ENCODE data around the gene SRRM3.
"Not testable (repeated sequence)": the region's sequence is repeated elsewhere in the genome, so short reads cannot be mapped to it uniquely, and the experiment has no call there.

Gene SRRM3

GRCh38 chr7:76292911-76293310 lies 91.2 kb downstream of the SRRM3 start:
- not testable (repeated sequence) for DNase-seq

- DNase-seq: no peak
Measured at GRCh38 chr7:76293407-76293901, 91.8 kb downstream of the SRRM3 start.

- DNase-seq: peak; percentile 42
Measured at GRCh38 chr7:76294344-76295024, 92.8 kb downstream of the SRRM3 start.

- no peak for DNase-seq
Measured at GRCh38 chr7:76296743-76297740, 95.3 kb downstream of the SRRM3 start.

GRCh38 chr7:76300166-76300731 lies 98.6 kb downstream of the SRRM3 start:
- DNase-seq: no peak

DNA sequence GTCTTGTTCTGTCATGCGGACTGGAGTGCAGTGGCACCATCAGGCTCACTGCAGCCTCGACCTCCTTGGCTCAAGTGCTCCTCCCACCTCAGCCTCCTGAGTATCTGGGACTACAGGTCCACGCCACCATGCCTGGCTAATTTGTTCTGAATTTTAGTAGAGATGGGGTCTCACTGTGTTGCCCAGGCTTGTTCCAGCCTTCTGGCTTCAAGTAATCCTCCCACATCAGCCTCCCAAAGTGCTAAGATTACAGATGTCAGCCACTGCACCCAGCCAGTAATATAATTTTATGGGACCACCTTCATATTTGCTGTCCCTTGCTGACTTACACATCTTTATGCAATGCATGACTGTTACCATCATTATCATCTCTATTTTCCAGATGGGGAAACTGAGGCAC lies 99.3 kb downstream of the SRRM3 start:
- no peak for DNase-seq

DNA sequence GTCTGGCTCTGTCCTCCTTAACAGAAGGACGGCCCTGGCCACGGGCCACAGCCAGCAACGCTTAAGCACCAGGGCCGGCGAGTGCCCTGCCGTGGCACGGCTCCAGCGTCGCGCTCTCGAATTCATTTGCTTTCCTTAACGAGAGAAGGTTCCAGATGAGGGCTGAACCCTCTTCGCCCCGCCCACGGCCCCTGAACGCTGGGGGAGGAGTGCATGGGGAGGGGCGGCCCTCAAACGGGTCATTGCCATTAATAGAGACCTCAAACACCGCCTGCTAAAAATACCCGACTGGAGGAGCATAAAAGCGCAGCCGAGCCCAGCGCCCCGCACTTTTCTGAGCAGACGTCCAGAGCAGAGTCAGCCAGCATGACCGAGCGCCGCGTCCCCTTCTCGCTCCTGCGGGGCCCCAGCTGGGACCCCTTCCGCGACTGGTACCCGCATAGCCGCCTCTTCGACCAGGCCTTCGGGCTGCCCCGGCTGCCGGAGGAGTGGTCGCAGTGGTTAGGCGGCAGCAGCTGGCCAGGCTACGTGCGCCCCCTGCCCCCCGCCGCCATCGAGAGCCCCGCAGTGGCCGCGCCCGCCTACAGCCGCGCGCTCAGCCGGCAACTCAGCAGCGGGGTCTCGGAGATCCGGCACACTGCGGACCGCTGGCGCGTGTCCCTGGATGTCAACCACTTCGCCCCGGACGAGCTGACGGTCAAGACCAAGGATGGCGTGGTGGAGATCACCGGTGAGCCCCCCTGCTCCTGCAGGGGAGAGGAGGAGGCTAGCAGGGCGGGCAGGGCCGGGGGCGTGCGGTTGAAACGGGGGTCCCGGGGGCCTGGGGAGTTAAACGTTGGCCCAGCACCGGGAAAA lies 100.9 kb downstream of the SRRM3 start, which contains the start of gene HSPB1:
Gene HSPB1, plus strand, starts transcription at position 327 of the 855 bp plus-strand sequence. Its CDS starts 40 bp downstream, at position 367.
- DNase-seq: no peak

DNA sequence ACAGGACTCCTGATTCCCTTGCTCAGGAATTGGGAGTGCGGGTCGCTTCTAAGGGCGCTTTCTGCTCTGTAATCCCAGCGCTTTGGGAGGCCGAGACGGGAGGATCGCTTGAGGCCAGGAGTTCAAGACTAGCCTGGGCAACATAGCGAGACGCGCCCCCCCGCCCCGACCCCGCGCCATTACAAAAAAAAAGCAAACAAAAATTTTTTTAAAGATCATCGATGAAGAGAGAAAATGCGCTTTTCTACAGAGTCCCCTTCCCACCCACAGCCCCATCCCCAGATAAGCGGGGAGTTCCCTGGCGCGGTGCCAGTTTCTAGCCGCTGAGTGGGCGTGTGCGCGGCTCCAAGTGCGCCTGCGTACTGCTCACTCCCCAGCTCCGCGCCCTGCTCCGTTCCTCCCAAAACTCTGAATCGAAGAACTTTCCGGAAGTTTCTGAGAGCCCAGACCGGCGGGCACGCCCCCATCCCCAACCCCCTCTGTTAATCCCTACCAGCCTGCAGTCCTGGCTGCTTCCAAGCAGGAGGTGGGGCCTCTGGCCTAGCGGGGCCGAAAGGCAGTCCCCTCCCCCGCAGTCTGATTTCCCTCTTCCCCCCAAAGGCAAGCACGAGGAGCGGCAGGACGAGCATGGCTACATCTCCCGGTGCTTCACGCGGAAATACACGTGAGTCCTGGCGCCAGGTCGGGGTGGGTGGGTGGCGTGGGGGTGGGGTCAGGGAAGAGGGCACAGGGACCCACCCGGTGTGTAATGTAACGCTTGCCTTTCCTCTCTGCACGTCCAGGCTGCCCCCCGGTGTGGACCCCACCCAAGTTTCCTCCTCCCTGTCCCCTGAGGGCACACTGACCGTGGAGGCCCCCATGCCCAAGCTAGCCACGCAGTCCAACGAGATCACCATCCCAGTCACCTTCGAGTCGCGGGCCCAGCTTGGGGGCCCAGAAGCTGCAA lies 101.8 kb downstream of the SRRM3 start:
- DNase-seq: no peak

DNA sequence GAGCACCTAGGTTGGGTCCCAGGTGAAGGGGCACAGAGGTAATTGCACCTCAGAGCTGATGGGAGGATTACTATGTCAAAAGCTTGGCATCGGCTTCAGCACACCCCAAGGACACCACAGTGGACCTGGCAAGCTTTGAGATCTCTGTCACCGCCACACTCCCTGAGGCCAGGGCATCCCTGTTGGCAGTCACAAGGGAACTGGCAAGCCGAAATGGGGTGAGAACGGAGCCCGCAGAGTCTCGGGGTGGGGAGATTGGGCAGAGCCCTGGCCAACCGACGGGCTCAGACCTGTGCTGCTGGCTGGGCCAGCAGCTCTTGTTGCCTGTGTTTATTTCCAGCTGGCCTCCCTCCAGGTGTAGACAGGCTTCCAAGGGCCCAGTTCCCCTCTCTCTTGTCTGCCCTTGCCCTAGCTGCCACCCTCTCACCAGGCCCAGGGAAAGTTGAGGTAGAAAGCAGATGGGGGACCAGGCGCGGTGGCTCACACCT lies 103.2 kb downstream of the SRRM3 start:
- DNase-seq: peak; percentile 19

DNA sequence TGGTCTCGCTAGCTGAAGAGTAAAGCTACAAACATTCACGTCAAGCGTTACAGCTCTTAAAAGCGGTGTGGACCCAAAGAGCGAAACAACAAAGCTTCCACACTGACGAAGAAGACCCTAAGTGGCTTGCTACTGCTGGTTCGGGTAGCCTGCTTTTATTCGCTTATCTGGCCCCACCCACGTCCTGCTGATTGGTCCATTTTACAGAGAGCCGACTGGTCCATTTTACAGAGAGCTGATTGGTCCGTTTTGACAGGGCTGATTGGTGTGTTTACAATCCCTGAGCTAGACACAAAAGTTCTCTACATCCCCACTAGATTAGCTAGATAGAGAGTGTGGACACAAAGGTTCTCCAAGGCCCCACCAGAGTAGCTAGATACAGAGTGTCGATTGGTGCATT lies 107.2 kb downstream of the SRRM3 start:
- DNase-seq: not testable (repeated sequence)

DNA sequence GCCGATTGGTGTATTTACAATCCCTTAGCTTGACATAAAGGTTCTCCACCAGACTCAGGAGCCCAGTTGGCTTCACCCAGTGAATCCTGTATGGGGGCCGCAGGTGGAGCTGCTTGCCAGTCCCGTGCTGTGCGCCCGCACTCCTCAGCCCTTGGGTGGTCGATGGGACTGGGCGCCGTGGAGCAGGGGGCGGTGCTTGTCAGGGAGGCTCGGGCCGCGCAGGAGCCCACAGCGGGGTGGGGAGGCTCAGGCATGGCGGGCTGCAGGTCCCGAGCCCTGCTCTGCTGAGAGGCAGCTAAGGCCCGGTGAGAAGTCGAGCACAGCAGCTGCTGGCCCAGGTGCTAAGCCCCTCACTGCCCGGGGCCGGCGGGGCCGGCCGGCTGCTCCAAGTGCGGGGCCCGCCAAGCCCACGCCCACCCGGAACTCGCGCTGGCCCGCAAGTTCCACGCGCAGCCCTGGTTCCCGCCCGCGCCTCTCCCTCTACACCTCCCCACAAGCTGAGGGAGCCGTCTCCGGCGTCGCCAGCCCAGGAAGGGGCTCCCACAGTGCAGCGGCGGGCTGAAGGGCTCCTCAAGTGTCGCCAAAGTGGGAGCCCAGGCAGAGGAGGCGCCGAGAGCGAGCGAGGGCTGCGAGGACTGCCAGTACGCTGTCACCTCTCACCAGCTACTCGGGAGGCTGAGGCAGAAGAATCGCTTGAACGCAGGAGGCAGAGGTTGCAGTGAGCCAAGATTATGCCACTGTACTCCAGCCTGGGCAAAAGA lies 107.8 kb downstream of the SRRM3 start:
- not testable (repeated sequence) for DNase-seq

DNA sequence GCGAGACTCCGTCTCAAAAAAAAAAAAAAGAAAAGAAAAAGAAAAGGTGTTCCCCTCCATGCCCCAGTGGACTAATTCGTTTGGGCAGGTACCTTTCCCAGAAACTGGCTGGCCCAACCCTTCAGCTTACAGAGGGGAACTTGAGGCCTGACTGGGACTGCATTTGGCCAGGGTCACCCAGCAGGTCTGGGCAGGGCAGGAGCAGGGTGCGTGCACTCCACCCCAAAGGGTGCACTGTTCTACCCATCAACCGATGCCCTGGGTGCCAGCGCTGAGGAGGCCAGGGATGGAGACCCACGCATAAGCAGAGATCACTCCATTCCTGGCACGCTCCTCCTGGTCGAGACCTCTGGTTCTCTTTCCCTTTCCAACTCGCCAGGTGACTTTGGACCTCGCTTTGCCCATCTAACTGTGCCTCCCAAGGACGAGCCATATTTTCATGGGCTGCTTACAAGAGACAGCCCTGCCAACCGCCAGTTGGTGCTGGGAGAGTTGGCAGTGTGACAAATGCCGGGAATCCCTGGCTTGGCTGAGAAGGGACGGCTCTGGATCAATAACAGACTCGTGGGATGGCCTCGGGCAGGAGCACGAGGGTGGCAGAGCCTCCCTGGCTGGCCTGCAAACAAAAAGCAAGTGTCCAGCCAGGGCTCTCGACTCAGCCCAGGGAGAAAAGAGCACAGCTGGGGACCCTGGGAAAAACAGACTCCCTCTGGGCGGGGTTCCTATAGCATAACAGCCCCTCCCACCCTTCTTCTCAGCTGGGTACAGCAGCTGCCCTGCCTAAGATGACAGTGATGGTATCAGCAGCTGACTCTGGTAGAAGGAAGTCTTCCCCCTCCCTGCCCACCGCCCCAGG lies 108.6 kb downstream of the SRRM3 start:
- DNase-seq: no peak

DNA sequence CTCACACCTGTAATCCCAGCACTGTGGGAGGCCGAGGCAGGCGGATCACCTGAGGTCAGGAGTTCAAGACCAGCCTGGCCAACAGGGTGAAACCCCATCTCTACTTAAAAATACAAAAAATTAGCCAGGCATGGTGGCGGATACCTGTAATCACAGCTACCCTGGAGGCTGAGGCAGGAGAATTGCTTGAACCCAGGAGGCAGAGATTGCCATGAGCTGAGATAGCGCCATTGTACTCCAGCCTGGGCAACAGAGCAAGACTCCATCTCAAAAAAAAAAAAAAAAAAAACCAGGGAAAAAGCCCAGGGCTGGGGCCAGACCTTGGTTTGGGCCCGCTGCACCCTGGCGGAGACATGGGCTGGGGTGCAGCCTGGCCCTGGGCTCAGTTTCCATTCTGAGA lies 110.1 kb downstream of the SRRM3 start:
- not testable (repeated sequence) for DNase-seq

DNA sequence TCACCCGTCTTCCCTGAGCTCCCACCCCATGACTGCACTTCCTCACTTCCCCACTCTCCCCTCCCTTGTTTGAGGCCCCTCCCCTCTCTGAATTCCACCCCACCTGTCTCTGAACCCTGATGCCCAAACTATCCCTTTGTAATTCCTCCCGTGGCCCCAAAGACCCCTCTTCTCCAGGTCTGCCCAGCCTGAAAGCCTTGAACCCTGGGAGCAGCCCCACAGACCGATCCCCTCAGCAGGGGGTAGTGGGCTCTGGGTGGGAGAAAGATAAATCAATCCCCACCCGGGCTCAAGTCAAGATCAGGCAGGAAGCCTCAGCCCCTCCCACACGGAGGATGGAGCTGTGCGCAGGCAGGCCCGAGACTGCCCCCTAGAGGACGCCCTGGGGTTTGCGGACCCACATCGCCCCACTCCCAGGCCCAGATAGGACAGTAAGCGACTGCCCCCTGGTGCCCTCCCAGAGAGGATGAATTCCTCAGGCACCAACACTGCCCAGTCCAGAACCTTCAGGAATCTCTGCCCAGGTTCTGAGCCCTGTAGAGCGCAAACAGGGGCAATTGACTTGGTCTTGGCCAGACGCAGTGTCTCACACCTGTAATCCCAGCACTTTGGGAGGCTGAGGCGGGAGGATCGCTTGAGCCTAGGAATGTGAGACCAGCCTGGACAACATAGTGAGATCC lies 112.5 kb downstream of the SRRM3 start:
- DNase-seq: no peak

- not testable (repeated sequence) for DNase-seq
Measured at GRCh38 chr7:76314740-76315139, 113.0 kb downstream of the SRRM3 start.

GRCh38 chr7:76315364-76315763 lies 113.7 kb downstream of the SRRM3 start:
- DNase-seq: no peak

DNA sequence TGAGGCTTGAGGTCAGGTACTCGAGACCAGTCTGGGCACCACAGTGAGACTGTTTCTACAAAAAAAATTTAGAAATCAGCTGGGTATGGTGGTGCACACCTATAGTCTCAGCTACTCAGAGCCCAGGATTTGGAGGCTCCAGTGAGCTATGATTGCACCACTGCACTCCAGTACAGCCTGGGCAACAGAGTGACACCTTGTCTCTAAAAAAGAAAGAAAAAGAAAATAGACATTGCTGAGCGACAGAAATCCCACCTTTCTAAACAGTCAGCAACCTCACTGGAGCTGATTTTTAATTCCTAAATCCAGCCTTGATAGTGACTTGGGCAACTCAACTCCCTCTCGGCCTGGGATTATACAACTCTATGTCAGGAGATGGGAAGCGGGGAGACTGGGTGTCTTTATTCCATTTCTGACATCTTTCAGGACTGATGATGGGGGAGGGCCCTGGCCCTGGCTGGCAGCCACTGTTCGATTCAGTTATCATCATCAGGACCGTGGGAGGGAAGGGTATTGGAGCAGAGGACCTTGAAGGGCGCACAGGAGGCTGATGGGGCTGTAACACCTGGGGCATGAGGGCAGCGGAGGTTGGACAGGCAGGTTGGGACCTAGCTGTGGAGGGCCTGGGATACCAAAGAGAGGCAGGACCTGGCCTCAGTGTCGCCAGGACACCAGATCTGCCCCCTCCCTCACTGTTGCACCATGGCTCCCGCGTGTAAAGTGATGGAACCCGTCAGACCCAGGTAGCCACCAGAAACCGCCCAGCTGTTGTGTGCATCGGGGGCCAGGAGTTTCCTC lies 115.5 kb downstream of the SRRM3 start:
- DNase-seq: no peak

All from cortex of kidney (tissue), 1 donor.